Mammary epithelial cell (primary cell): Measurements from ENCODE around the gene PPME1.

Experiments used
- CTCF ChIP-seq, 2 donors: IDR thresholded peaks in 1 of 2; conservative IDR thresholded peaks in 1 of 2; 2 replicates each; pipeline ENCODE4 v1.5.1; 2011 to 2012; ENCODE audit warnings: inconsistent platforms in 2 of 2, low read length in 2 of 2, mild to moderate bottlenecking in 2 of 2, control low read depth in 1 of 2, low read depth in 1 of 2; ENCODE audit not compliant: insufficient read depth in 1 of 2; ENCODE audit errors: extremely low read depth in 1 of 2
- EZH2 ChIP-seq: IDR thresholded peaks from 2 replicates; pipeline ENCODE4 v1.6.1; 2012; ENCODE audit warnings: low read length, inconsistent platforms, borderline replicate concordance

GRCh38 chr11:74253361-74253760, 82.3 kb downstream of the PPME1 start:
- TF ChIP-seq EZH2 (no peak), CTCF (conservative IDR thresholded peaks at IDR 0.05 in 1 of 2, IDR thresholded peaks at IDR 0.05 in 1 of 2; ENCODE audit: extremely low read depth in 1 of 2, insufficient read depth in 1 of 2, low read depth in 1 of 2, low read length in 2 of 2) (no peak)
